ENCODE data around the gene FADS6.

Gene FADS6

GRCh38 chr17:74850310-74850709 is 43.1 kb downstream of the FADS6 start:
- no peak for DNase-seq

- no peak for DNase-seq
Measured at GRCh38 chr17:74848656-74849399, 44.6 kb downstream of the FADS6 start.

- DNase-seq, result no peak
Measured at GRCh38 chr17:74846621-74847020, 46.8 kb downstream of the FADS6 start.

GRCh38 chr17:74843352-74843627 is 50.1 kb downstream of the FADS6 start:
- no peak for DNase-seq

- no peak for DNase-seq
Measured at GRCh38 chr17:74842599-74843351, 50.7 kb downstream of the FADS6 start.

DNA sequence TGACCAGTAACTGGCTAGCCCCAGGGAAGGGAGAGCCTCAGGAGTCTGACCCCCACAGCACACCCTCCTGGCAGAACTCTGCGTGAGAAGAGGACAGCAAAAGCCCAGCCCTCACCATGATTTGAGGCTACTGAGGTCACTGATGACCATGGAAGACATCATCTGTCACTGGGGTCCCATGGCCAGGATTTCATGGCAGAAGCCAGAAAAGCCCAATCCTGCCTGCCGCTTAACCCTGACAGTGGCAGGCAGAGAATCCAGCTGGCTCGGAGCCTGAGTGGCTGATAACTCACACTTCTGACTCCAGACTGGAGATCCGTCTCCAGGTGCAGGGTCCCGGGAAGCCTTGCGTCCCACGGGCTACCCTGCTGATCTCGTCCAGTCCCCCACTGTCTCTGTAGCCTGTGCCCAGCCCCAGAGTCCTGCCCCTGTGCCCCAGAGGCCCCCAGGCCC is 51.3 kb downstream of the FADS6 start:
- no peak for DNase-seq

DNA sequence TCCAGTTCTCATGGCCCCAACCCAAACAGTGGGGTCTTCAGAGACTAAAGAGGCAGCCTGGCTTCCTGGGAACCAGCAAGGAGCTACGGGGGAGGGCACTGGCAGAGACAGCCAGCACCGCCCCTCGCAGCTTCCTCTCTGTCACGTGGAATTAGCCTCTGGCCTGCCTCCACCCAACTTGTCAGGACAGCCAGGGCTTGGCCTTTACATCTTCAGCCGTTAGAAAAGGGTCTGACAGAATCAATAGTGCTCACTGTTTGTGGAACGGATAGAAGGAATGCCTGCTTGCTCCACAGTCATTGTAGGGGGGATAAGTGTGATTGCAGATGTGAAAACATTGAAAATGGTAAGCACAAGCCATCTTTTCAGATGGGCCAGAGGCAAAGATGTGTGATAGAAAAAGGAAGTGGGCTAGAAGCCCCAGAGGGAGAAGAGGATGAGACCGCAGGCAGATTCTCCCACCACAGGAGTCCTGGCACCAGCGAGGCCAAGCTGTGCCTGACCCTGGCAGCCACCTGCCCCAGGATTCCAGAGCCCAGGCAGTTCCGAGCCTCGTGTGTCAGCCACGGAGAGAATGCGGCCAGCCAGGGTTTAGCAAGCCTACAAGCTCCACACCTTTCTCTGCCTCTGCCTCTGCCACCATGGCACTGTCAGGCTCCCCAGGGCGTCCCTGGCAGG is 52.3 kb downstream of the FADS6 start:
- DNase-seq, result no peak

GRCh38 chr17:74839990-74840852 is 53.2 kb downstream of the FADS6 start:
- no peak for DNase-seq

GRCh38 chr17:74838274-74838673 is 55.2 kb downstream of the FADS6 start:
- DNase-seq, result no peak

DNA sequence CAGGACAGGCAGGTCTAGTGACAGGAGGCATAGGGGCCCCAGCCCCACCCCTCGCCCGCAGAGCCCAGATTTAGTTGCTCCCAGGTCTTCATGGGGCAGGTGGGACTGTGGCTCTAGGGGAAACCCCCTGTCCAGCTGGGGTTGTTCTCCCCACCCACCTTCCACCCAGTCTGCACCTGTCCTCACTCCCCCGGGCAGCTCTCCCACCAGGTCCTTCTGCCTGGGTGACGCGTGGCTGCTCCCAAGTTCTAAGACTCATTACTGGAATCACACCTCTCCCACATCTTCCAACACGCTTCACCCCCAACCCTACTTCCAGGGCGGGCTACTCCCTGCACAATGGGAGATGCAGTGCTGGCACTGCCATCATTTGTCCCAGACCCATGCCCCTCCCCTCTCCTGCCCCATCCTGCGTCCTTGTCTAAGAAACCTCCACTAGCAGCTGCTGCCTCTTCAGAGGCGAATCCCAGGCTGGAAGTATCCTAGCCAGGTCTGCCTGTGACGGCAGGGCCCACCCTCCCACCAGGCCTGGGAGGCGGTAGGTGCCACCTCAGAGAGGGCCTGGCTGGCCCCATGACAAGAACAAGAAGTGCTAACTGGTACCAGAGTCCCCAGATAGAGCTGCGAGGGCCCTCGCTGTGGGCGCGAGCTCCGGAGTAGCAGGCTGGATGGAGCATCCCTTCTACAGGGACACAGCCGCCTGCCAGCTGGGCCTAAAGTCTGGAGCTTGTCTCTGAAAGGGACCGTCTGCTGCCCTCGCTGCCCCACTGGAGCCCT is 56.6 kb downstream of the FADS6 start:
- DNase-seq, result no peak

- no peak for DNase-seq
Measured at GRCh38 chr17:74836191-74836590, 57.2 kb downstream of the FADS6 start.

- DNase-seq, result no peak
Measured at GRCh38 chr17:74833501-74834377, 59.7 kb downstream of the FADS6 start.

DNA sequence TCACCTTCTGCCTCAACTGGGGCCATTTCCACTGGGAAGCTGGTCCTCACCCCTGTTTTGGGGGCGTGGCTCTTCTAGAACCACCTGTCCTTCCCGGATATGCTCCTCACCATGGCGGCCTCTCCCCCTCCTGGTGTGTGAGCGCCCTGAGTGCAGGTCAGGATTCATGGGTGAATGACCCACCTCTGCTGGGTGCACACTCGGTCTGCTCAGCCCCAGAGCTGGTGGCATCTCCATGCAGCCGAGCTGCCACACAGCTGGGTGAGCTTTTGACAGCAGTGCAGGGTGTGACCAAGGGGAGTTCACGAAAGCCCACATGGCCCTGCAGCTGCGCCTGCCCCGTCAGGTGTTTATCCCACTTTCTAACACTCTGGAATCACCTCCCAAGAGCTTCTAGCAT is 61.0 kb downstream of the FADS6 start:
- DNase-seq, result no peak

DNA sequence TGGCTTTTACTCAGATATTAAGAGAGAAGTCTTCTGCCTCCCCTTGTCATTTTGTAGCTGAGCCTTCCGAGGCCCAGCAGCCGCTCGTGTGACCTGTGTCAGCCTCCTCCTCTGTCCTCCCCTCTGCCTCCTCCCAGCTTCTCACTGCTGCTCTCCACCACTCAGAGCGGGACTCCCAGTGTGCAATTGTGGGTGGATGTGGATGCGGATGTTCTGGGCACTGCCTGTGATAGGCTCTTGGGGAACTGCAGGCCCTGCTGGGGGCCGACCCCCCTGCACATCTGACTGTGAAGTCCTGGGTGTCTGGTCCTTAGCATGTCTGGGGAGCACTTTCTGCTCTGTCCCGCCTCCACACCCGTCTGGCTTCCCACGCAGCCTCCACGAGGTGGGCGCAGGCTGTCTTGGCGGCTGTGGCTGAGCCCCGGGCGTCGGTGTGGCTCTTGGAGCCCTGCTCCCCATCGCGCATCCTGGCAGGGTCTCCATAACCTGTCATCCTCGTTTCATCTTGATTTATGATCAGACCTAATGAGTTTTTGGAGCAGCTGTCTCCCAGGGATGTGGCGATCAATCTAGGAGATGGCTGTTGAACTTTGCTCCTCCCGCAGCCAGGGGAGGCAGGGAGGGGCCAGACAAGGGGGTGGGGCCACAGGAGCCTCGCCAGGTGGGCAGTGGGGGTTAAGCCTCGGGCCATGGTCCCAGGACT is 61.8 kb downstream of the FADS6 start:
- DNase-seq, result no peak

GRCh38 chr17:74830861-74831260 is 62.6 kb downstream of the FADS6 start:
- DNase-seq, result no peak

DNA sequence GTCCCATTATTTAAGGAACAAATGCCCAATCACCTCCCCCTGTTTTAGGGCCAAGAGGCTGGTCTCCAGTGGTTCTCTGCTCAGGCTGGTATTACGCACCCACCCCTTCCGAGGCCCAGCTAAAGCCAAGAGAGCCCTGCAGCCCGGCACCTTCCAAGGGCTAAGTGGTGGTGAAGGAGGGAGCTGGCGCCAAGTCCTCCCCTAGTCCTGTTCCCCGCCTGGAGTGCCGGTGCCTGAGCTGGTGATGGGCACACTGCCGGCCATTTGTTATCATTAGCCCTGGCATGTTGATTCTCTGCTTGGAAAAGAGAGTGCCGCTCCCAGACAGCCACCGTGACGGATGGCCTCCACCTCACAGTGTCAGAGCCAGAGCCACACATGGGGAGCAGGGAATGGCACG is 65.6 kb downstream of the FADS6 start:
- DNase-seq, result no peak

Data from stimulated activated naive CD4-positive, alpha-beta T cell treated with Interleukin-2 at 50 U/mL for 16 hours (primary cell).